ENCODE measurements around the gene MRTO4. TPM values are rescaled to one million over a fixed set of nuclear protein-coding genes. Genes with fewer than 3 reads are reported as not detected.
A peak's percentile ranks its signal among the peaks of the same experiment; 100 is the strongest.

The MRTO4 gene
- total RNA-seq = 16.4 TPM
- long read RNA-seq, transcript MRTO4-201 (8 exons, 2,315 nt) = major isoform, 19 of 25 reads
- long read RNA-seq, partial matches to known transcripts = 1 of 25 reads
- long read RNA-seq, other reads (novel, unspliced or antisense) = 5 of 25 reads

- H3K4me1 ChIP-seq = peaks cover 46% of the 10 kb centered on the region
- peak within 1 kb of the TSS; percentile 96 for H3K4me3 ChIP-seq
- H3K27ac ChIP-seq = peak within 1 kb of the TSS; percentile 98
- peak; percentile 97 to 99 for ATAC-seq
- H3K36me3 ChIP-seq = peaks cover 16% of the 10 kb centered on the region
- H3K27me3 ChIP-seq (ENCODE audit: low read depth) = no peaks in the 10 kb centered on the region
- DNase-seq = peak; percentile 92
- no peak for TF ChIP-seq CTCF (IDR thresholded peaks at IDR 0.05)
- intact Hi-C loops (cut with DNase I) = no loop called here
- no peaks in the 10 kb centered on the region for H3K9me3 ChIP-seq
These were observed at the start of gene MRTO4, which contains the start of gene EMC1 for GRCh38 chr1:19251305-19252196. MRTO4 (plus strand) TSS chr1:19251805; CDS start chr1:19251836, 31 bp downstream. EMC1 (minus strand) TSS chr1:19251524; CDS start chr1:19251509, 15 bp downstream.

- no peak overlapping the region for H3K4me3 ChIP-seq
- intact Hi-C loops (cut with DNase I) = no loop called here
- no peak for TF ChIP-seq CTCF (IDR thresholded peaks at IDR 0.05)
- no peak overlapping the region for H3K27ac ChIP-seq
- H3K36me3 ChIP-seq = peaks cover 50% of the 10 kb centered on the region
- peaks cover 27% of the 10 kb centered on the region for H3K4me1 ChIP-seq
- DNase-seq (no peak), ATAC-seq (no peak)
- H3K27me3 ChIP-seq (ENCODE audit: low read depth) = no peaks in the 10 kb centered on the region
- H3K9me3 ChIP-seq = no peaks in the 10 kb centered on the region
These were observed 49.2 kb upstream of the MRTO4 start for GRCh38 chr1:19202396-19202795.

GRCh38 chr1:19203440-19203839 lies 48.2 kb upstream of the MRTO4 start:
- ATAC-seq = peak; percentile 79 to 91
- H3K4me1 ChIP-seq = peaks cover 37% of the 10 kb centered on the region
- intact Hi-C loops (cut with DNase I) = no loop called here
- H3K27ac ChIP-seq = no peak overlapping the region
- TF ChIP-seq CTCF (IDR thresholded peaks at IDR 0.05) = no peak
- H3K9me3 ChIP-seq = no peaks in the 10 kb centered on the region
- H3K36me3 ChIP-seq = peaks cover 40% of the 10 kb centered on the region
- no peaks in the 10 kb centered on the region for H3K27me3 ChIP-seq (ENCODE audit: low read depth)
- no peak overlapping the region for H3K4me3 ChIP-seq
- DNase-seq = no peak

GRCh38 chr1:19204446-19205266 lies 46.9 kb upstream of the MRTO4 start:
- Histone ChIP-seq H3K9me3 (no peaks in the 10 kb centered on the region), H3K4me3 (no peak overlapping the region), H3K27me3 (ENCODE audit: low read depth) (no peaks in the 10 kb centered on the region), H3K4me1 (peaks cover 46% of the 10 kb centered on the region), H3K27ac (no peak overlapping the region), H3K36me3 (peaks cover 27% of the 10 kb centered on the region)
- no peak for ATAC-seq
- no peak for DNase-seq
- intact Hi-C loops (cut with DNase I) = no loop called here
- no peak for TF ChIP-seq CTCF (IDR thresholded peaks at IDR 0.05)

GRCh38 chr1:19205403-19205802 lies 46.2 kb upstream of the MRTO4 start:
- H3K27me3 ChIP-seq (ENCODE audit: low read depth) = no peaks in the 10 kb centered on the region
- ATAC-seq (no peak), DNase-seq (no peak)
- H3K27ac ChIP-seq = no peak overlapping the region
- no peaks in the 10 kb centered on the region for H3K9me3 ChIP-seq
- TF ChIP-seq CTCF (IDR thresholded peaks at IDR 0.05) = no peak
- H3K4me3 ChIP-seq = no peak overlapping the region
- H3K36me3 ChIP-seq = peaks cover 20% of the 10 kb centered on the region
- peaks cover 46% of the 10 kb centered on the region for H3K4me1 ChIP-seq
- intact Hi-C loops (cut with DNase I) = no loop called here
